Prostate gland (tissue), 2 donors: ENCODE measurements around the gene ALOX12B.

ENCODE experiments used
- CTCF ChIP-seq, 4 experiments: fragments of 200-600 bp in 2 of 4; fragments of 450-650 bp in 2 of 4; sonication (generic) in 2 of 4; IDR thresholded peaks; 1 replicate in 3 of 4; 2 replicates in 1 of 4; pipeline ENCODE4 v1.5.1; 2016 to 2019; ENCODE audit warnings: antibody characterized with exemption in 4 of 4, mild to moderate bottlenecking in 2 of 4, moderate library complexity in 2 of 4
- POLR2A ChIP-seq: fragments of 450-650 bp; IDR thresholded peaks from one replicate; pipeline ENCODE4 v1.6.1; 2016; ENCODE audit warnings: antibody characterized with exemption, mild to moderate bottlenecking
- POLR2AphosphoS5 ChIP-seq: sonication (generic); formaldehyde crosslinking; IDR thresholded peaks from one replicate; pipeline ENCODE4 v1.6.1; 2017; ENCODE audit warnings: antibody characterized with exemption

GRCh38 chr17:8089728-8090127, 2.2 kb upstream of the ALOX12B start:
- TF ChIP-seq CTCF (IDR thresholded peaks at IDR 0.05) (no peak), POLR2AphosphoS5 (no peak), POLR2A (no peak)
